HG02763 (cell line): ENCODE measurements around the gene C8B.

Source experiments
- ATAC-seq: cut with Tn5 transposase; IDR thresholded peaks from one replicate; pipeline ENCODE4 v1.9.1; 2021; ENCODE audit warnings: mild to moderate bottlenecking, moderate library complexity; ENCODE audit not compliant: unreplicated experiment

C8B gene

DNA sequence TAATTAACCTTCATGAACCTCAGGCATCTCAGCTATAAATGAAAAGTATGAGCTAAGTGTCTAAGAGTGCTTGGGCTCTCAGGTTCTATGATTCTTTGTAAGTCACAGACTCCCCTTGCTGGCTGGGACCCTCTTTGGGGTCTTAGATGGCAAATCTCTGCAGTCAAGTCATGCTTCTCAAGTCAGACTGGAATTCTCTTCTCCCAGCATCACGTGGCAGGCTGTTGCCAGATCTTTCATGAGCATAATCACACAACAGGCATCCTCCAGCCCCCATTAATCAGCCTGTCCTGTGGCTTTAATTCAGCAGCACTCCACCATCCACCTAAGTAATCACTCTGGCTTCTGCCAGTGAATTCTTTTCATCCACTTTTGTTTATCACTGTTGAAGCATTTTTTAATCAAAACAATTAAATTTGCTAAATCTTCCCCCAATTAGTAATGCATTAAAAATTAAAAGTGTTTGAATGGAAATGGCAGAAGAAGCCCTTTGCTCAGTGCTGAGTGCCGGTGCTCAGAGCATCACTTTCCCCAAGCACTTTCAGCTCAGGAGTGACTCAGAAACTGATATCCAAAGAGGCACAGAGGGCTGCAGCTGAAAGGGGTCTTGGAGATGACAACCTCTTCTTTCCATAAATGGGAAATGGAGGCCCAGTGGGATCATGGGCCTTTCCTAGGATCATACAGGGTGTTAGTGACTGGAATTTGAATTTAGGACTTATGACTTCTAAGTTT, 61.0 kb downstream of the C8B start:
- no peak for ATAC-seq

DNA sequence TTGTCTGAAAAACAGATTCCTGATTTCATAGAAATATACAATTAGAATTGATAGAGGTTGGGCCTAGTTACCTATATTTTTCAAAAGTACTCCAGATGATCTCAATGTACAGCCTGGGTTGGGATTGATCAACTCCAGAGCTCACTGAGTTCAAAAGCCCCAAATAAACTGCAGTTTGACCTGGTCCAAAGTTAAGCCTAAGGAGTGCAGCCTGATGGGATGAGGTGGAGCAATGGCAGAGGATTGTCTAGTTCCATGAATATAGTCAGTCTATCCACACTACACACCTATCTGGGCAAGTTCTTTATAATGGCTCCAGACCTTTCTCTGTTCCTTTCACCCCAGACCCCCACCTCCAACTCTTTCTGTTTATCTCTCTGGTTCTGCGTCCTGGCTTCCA, 62.0 kb downstream of the C8B start:
- no peak for ATAC-seq

DNA sequence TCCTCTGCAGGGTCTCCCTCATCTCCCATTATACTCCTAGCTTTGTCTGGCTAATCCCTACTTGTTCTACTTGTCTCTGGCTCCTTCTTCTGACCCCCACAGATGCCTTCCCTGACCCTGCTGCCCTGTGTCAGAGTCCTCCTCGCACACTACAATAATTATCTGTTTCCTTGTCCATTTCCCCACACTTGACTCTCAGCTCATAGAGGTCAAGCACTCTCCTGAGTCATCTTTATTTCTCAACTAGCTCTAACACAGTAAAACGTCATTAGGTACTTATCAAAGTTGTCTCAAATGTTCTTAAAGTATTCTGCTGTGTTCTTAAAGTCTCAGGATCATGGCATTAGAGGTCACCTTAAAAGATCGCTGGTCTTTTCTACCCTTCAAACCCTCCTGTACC, 64.1 kb downstream of the C8B start:
- no peak for ATAC-seq

DNA sequence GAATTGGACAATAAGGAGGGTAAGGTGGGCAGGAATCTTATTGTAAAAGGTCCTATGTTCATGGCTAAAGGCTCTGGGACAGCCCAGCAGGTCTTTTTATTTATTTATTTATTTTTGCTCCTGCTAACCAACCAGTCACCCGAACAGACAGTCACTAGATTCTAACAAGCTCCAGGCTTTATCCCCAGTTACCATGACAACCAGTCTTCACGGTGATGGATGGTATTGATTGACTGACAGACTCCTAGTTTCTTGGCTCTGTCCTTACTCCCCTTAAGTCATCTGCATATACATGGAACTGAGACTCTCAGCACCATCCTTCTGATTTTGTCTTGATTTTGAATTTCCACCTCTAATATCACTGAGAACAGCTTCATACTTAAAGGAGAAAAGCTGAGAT, 66.9 kb downstream of the C8B start:
- ATAC-seq: no peak

DNA sequence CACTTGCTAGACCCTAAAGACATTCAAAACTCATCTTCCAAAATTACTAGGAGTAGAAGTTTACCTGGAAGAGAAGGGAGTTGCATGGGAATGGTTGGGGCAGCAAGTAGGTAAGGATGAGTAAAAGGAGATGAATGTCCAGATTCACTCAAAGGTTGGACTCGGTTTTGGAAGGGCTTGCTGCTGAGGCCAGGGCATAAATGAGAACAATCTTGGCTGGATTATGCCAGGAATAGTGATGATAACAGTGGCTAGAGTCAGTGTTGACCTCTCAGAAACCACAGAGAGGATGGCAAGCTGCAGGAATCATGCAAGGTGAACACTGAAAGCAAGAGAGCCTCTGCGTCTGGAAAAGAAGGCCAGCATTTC, 67.8 kb downstream of the C8B start:
- ATAC-seq: no peak

DNA sequence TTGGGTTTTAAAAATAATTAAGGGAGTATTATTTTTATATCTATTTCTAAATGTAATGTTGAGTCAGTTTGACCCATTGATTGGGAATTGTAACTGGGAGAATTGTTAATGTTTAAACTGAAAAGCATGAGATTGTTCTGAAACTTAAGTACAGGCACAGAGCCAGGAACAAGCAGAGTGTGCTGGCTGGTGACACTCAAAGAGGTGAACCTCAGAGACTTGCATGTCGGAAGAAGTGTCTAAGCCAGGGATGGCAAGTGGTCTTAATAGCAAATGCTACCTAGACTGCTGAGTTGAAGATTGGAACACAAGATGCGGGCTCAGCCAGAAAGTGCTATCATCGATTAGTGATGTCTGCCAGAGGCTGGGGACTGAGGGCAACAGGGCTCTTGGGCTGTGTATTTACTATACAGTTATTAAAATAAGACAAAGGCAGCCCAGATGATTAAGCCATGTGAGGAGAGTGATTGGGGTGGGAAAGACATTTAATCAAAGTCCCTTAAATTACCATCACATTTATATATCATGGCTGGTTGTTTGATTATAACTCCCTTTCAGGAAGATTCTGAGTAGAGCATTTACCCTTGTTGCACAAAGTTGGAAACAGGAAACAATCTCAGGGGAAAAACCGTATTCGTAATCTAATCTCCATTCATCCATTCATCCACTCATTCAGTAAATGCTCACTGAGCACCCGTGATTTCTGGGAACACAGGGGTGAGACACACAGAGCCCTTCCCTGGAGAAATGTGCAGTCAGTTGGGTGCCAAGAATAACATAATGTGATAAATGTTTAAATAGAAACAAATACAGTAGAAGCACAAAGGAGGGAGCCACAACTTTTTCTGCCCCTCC, 68.4 kb downstream of the C8B start:
- no peak for ATAC-seq

DNA sequence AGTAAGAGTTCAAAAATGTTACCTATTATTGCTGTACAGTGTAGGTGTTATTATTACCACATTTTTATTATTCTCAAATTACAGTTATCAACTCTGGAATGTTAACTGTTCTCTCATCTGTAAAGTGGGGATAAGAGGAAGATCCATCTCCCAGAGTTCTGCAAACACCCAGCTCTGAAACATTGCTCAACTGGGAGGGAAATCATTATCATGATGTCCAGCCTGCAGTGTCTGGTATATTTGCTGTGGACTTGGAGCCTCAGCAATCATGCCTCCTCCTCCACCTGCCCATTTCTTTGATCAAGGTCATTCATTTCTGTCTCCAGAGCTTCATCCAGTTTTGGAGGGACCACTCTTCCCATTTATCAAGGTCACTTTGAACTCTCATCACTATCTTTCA, 71.8 kb downstream of the C8B start:
- no peak for ATAC-seq

DNA sequence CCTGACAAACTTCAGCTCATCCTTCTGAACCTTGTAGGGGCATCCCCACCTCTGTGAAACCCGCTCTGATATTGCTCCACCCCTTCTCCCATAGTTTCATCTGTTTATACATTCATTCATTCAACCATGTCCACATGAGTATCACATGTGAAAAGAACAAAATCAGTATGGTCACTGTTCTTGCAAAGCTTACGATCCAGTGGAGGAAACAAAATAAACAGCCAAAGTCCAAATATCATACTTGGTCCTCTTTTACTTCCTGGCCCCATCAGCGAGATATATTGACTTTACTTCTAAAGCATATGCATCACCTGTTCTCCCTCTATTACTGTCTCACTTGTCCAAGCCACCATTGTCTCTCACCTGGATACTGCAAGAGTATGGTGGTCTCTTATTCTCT, 75.6 kb downstream of the C8B start:
- ATAC-seq: no peak

DNA sequence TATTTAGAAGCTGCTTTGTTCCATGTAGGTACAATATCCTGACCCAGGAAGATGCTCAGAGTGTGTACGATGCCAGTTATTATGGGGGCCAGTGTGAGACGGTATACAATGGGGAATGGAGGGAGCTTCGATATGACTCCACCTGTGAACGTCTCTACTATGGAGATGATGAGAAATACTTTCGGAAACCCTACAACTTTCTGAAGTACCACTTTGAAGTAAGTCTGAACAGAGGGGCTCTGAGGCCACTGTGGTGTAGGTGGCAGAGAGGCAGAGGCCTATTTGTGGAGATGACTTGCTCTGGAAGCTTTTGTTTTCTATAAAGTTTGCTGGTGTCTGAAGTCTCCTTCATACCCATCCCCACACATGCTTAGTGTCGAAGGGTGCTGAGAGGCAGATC, 84.4 kb downstream of the C8B start:
- ATAC-seq: no peak

DNA sequence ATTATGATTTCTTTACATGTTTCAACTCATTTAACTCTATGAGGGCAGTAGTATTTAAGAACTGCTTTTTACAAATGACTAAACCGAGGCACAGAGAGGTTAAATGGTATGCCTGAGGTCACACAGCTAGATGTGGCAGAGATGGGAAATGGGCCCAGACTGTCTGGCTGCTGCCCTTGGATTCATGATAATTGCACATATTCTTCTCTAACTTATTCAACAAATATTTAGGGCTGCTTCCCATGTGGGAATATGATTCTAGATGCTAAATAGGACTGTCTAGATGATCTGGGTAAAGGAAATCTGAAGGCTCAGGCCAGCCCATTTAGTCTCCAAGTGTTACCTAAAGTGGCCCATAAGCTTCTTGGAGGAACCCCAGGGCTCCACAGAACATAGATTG, 85.0 kb downstream of the C8B start:
- ATAC-seq: no peak
